ENCODE data around the gene TACC2.

DNA sequence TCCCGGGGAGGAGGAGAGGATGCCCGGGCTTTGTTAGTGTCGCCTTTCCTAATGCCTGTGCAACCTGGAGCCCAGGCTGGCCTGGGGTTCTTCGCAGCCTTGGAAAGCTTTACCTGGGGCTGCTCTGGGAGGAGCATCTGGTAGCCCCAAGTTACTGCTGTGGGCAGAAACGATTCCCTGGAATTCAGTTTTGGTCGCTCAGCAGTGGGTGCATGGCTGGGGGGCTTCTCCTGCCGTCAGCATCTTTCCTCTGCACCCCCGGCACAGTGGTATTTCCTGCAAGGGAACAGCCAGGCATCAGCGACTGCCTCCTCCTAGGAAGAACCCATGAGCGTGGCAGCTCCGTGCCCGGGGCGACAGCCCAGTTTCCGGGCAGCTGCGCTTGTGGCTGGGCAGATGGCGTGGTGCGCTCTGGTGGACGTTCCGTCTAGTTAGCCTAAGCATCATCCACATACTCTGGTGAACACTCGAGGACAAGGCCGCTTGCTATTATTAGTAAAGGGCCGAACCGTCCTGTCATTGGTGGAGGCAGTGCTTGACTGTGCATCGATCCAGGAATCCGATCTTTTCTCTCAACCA lies 175.1 kb downstream of the TACC2 start:
- TF ChIP-seq, protein P1, sequence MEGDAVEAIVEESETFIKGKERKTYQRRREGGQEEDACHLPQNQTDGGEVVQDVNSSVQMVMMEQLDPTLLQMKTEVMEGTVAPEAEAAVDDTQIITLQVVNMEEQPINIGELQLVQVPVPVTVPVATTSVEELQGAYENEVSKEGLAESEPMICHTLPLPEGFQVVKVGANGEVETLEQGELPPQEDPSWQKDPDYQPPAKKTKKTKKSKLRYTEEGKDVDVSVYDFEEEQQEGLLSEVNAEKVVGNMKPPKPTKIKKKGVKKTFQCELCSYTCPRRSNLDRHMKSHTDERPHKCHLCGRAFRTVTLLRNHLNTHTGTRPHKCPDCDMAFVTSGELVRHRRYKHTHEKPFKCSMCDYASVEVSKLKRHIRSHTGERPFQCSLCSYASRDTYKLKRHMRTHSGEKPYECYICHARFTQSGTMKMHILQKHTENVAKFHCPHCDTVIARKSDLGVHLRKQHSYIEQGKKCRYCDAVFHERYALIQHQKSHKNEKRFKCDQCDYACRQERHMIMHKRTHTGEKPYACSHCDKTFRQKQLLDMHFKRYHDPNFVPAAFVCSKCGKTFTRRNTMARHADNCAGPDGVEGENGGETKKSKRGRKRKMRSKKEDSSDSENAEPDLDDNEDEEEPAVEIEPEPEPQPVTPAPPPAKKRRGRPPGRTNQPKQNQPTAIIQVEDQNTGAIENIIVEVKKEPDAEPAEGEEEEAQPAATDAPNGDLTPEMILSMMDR (conservative IDR thresholded peaks at IDR 0.05; ENCODE audit: low read length): no peak
- no peak for TF ChIP-seq EZH2phosphoT487 (IDR thresholded peaks at IDR 0.05; ENCODE audit: borderline replicate concordance, low read depth, low read length)

Data from OCI-LY7 (cell line).